Measurements from ENCODE around the gene FOXP1. TPM values are rescaled to one million over a fixed set of nuclear protein-coding genes. Genes with fewer than 3 reads are reported as not detected.

The FOXP1 gene
- total and polyA plus RNA-seq, 2 of the 8 experiments (the other 6 are each of a cell fraction or from before 2014, with no cell fraction given): 13.9 to 25.4 TPM

DNA sequence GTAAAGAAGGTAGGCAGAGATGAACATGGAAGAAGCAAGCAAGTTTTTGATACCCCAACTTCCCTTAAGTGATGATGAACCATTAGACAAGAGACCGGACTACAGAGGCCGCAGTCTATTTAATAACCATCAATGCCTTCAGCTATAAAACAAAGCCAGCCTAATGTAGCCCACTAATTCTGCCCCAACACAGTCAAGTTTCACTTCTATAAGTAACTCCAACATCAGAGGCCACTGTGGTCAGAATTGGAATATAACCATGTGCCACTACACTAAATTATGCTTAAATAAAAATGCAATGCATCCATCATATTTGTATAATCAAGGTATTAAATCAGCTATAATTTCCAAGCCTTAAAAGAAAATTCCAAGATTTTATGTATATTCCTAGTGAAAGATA, 234.7 kb downstream of the FOXP1 start:
- Histone ChIP-seq H4K8ac (ENCODE audit: extremely low read depth, insufficient read depth, low read length) (no peak overlapping the region), H2BK12ac (ENCODE audit: low read depth, low read length) (no peak overlapping the region), H3K27me3 (replicated peaks in 1 of 4; ENCODE audit: control insufficient read depth in 3 of 4, extremely low read depth in 1 of 4, insufficient read depth in 3 of 4, low read length in 3 of 4) (no peaks in the 10 kb centered on the region), H3K14ac (ENCODE audit: insufficient read length) (no peak overlapping the region), H3K9me3 (ENCODE audit: insufficient read depth in 2 of 2, low read depth in 1 of 2, low read length in 1 of 2) (no peaks in the 10 kb centered on the region), H4K5ac (ENCODE audit: insufficient read length, low read depth, low read length) (no peak overlapping the region), H3K23me2 (ENCODE audit: low read depth, low read length) (no peaks in the 10 kb centered on the region; the same call in 1 of the 2 replicates), H3K4ac (replicated peaks; ENCODE audit: insufficient read length, low read depth, low read length) (no peak overlapping the region), H3K18ac (ENCODE audit: extremely low read depth, low read length) (no peak overlapping the region), H3K56ac (replicated peaks; ENCODE audit: insufficient read length, low read depth, low read length) (no peak overlapping the region), H2AK5ac (ENCODE audit: low read depth, low read length) (no peak overlapping the region), H3K23ac (ENCODE audit: insufficient read length) (no peak overlapping the region), H2BK15ac (ENCODE audit: low read length) (no peak overlapping the region), H3K27ac (ENCODE audit: low read depth, low read length) (no peak overlapping the region), H3K36me3 (ENCODE audit: control insufficient read depth in 2 of 4, insufficient read depth in 4 of 4, low read length in 3 of 4) (no peaks in the 10 kb centered on the region), H3K4me1 (replicated peaks in 1 of 4; ENCODE audit: control insufficient read depth in 3 of 4, insufficient read depth in 4 of 4, low read length in 3 of 4) (no peaks in the 10 kb centered on the region), H4K91ac (replicated peaks; ENCODE audit: insufficient read length, low read length) (no peak overlapping the region), H3K79me1 (ENCODE audit: low read depth, low read length) (no peaks in the 10 kb centered on the region), H2BK5ac (ENCODE audit: low read depth, low read length) (no peak overlapping the region), H3K4me3 (ENCODE audit: extremely low read depth in 1 of 4, insufficient read depth in 2 of 4, low read depth in 3 of 4, low read length in 4 of 4) (no peak overlapping the region), H2BK120ac (replicated peaks; ENCODE audit: low read depth, low read length) (no peak overlapping the region), H3K4me2 (ENCODE audit: insufficient read depth in 1 of 2, low read depth in 2 of 2, low read length in 2 of 2) (no peak overlapping the region), H2AFZ (ENCODE audit: low read length) (no peak overlapping the region), H3K9ac (replicated peaks in 1 of 4; ENCODE audit: extremely low read depth in 1 of 4, low read depth in 3 of 4, low read length in 3 of 4) (no peak overlapping the region), H4K20me1 (replicated peaks in 1 of 2; ENCODE audit: control insufficient read depth in 1 of 2, insufficient read depth in 2 of 2, low read length in 2 of 2) (no peaks in the 10 kb centered on the region), H2BK20ac (ENCODE audit: low read length) (no peak overlapping the region), H3K79me2 (ENCODE audit: control insufficient read depth in 1 of 2, insufficient read depth in 2 of 2, low read length in 2 of 2) (no peaks in the 10 kb centered on the region)
- WGBS, 2 experiments (ENCODE audit: extremely low coverage in 1 of 2, insufficient coverage in 1 of 2, insufficient read length in 1 of 2, insufficient replicate concordance in 2 of 2, low coverage in 1 of 2, low lambda C conversion rate in 2 of 2, missing lambda C conversion rate in 1 of 2): 97% methylated on average over 2 of the region's 2 CpGs; no CpG with 5 or more reads in 1 of the 2 experiments
- ChIA-PET CTCF (ENCODE audit: partially characterized antibody) (no interaction called here), POLR2A (ENCODE audit: partially characterized antibody) (no interaction called here)
- DNase-seq (ENCODE audit: low read depth in 1 of 2, low spot score in 2 of 2) (no peak), FAIRE-seq (no peak)
- no peak for TF ChIP-seq YY1 (IDR thresholded peaks at IDR 0.05; ENCODE audit: low read depth, low read length)
- no peak for TF ChIP-seq CHD1 (IDR thresholded peaks at IDR 0.05; ENCODE audit: low read depth, low read length)
- TF ChIP-seq, protein P1, sequence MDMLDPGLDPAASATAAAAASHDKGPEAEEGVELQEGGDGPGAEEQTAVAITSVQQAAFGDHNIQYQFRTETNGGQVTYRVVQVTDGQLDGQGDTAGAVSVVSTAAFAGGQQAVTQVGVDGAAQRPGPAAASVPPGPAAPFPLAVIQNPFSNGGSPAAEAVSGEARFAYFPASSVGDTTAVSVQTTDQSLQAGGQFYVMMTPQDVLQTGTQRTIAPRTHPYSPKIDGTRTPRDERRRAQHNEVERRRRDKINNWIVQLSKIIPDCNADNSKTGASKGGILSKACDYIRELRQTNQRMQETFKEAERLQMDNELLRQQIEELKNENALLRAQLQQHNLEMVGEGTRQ (IDR thresholded peaks at IDR 0.05; ENCODE audit: low read length): no peak
- TF ChIP-seq RBBP5 (IDR thresholded peaks at IDR 0.05; ENCODE audit: borderline replicate concordance, low read depth, low read length): no peak
- TF ChIP-seq GABPA (IDR thresholded peaks at IDR 0.05; ENCODE audit: borderline replicate concordance, insufficient read depth, low read length): no peak
- no peak for TF ChIP-seq RAD21 (IDR thresholded peaks at IDR 0.05 in 1 of 2, conservative IDR thresholded peaks at IDR 0.05 in 1 of 2; ENCODE audit: low read depth in 2 of 2, low read length in 2 of 2)
- TF ChIP-seq, protein P2, sequence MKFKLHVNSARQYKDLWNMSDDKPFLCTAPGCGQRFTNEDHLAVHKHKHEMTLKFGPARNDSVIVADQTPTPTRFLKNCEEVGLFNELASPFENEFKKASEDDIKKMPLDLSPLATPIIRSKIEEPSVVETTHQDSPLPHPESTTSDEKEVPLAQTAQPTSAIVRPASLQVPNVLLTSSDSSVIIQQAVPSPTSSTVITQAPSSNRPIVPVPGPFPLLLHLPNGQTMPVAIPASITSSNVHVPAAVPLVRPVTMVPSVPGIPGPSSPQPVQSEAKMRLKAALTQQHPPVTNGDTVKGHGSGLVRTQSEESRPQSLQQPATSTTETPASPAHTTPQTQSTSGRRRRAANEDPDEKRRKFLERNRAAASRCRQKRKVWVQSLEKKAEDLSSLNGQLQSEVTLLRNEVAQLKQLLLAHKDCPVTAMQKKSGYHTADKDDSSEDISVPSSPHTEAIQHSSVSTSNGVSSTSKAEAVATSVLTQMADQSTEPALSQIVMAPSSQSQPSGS (IDR thresholded peaks at IDR 0.05; ENCODE audit: low read length): no peak
- TF ChIP-seq BCL11A (IDR thresholded peaks at IDR 0.05; ENCODE audit: low read depth in 2 of 2, low read length in 2 of 2): no peak
- no peak for TF ChIP-seq TBP (IDR thresholded peaks at IDR 0.05; ENCODE audit: low read depth, low read length)
- TF ChIP-seq TAF7 (optimal IDR thresholded peaks at IDR 0.05; ENCODE audit: borderline replicate concordance, low read depth, low read length): no peak
- TF ChIP-seq E2F6 (IDR thresholded peaks at IDR 0.05): no peak

Measured in H1 (cell line).